Brain microvascular endothelial cell (primary cell): ENCODE measurements around the gene MFAP1.
"Not testable (repeated sequence)": the region's sequence is repeated elsewhere in the genome, so short reads cannot be mapped to it uniquely, and the experiment has no call there.

Experiments
- DNase-seq: peaks from one replicate; pipeline ENCODE4 v3.0.0-alpha.2; 2020
- H3K27ac ChIP-seq: fragments of 250-450 bp; sonication (Bioruptor Pico); 2 replicates; pipeline ENCODE4 v1.5.1; 2020; ENCODE audit warnings: mild to moderate bottlenecking, moderate library complexity
- H3K27me3 ChIP-seq: fragments of 250-450 bp; sonication (Bioruptor Pico); replicated peaks from 2 replicates; pipeline ENCODE4 v1.5.1; 2020; ENCODE audit warnings: mild to moderate bottlenecking
- H3K36me3 ChIP-seq: fragments of 250-450 bp; sonication (Bioruptor Pico); replicated peaks from 2 replicates; pipeline ENCODE4 v1.5.1; 2020; ENCODE audit warnings: mild to moderate bottlenecking
- H3K4me3 ChIP-seq: 2 replicates; pipeline ENCODE4 v1.5.1; 2011; ENCODE audit warnings: low read depth, mild to moderate bottlenecking, control low read depth, low read length, moderate library complexity
- CTCF ChIP-seq: IDR thresholded peaks from 2 replicates; pipeline ENCODE4 v1.5.1; 2011; ENCODE audit warnings: low read depth, mild to moderate bottlenecking, moderate library complexity, low read length, control low read depth, inconsistent platforms; ENCODE audit errors: missing control alignments
- in situ Hi-C: cut with HindIII; loops from 2 replicates; pipeline ENCODE4 v1.10.0; 2017; ENCODE audit warnings: low sequenced_read_pairs, low pct_ligation_motif_present

The MFAP1 gene

GRCh38 chr15:43826029-43826507 lies 1.6 kb upstream of the MFAP1 start:
- Histone ChIP-seq H3K27me3 (no peaks in the 10 kb centered on the region), H3K36me3 (no peaks in the 10 kb centered on the region), H3K27ac (no peak overlapping the region), H3K4me3 (peak overlapping the region; percentile 76)
- no peak for DNase-seq
- no peak for TF ChIP-seq CTCF
- in situ Hi-C loops = no loop called here

- in situ Hi-C loops, H3K4me3 ChIP-seq, DNase-seq, H3K27me3 ChIP-seq, H3K27ac ChIP-seq, H3K36me3 ChIP-seq: not testable (repeated sequence)
Measured at GRCh38 chr15:43825305-43825704, 815 bp upstream of the MFAP1 start.

- no peak overlapping the region for H3K27ac ChIP-seq
- TF ChIP-seq CTCF = no peak
- no peaks in the 10 kb centered on the region for H3K27me3 ChIP-seq
- no peak overlapping the region for H3K4me3 ChIP-seq
- in situ Hi-C loops = no loop called here
- H3K36me3 ChIP-seq = peaks cover 9% of the 10 kb centered on the region
- no peak for DNase-seq
Measured at GRCh38 chr15:43821505-43821904, 3.0 kb downstream of the MFAP1 start.

GRCh38 chr15:43815064-43815463 lies 9.4 kb downstream of the MFAP1 start:
- H3K27ac ChIP-seq, in situ Hi-C loops, H3K4me3 ChIP-seq, DNase-seq, H3K27me3 ChIP-seq: not testable (repeated sequence)
- peaks cover 56% of the 10 kb centered on the region for H3K36me3 ChIP-seq

GRCh38 chr15:43808960-43809678 lies 15.4 kb downstream of the MFAP1 start:
- in situ Hi-C loops = no loop called here
- no peak for DNase-seq
- TF ChIP-seq CTCF = no peak
- Histone ChIP-seq H3K36me3 (peaks cover 74% of the 10 kb centered on the region), H3K4me3 (no peak overlapping the region), H3K27me3 (no peaks in the 10 kb centered on the region), H3K27ac (no peak overlapping the region)

GRCh38 chr15:43808435-43808950 lies 16.0 kb downstream of the MFAP1 start:
- Histone ChIP-seq H3K27ac (no peak overlapping the region), H3K36me3 (peaks cover 73% of the 10 kb centered on the region), H3K27me3 (no peaks in the 10 kb centered on the region), H3K4me3 (no peak overlapping the region)
- no peak for TF ChIP-seq CTCF
- DNase-seq = no peak
- in situ Hi-C loops = no loop called here

GRCh38 chr15:43802676-43803075 lies 21.8 kb downstream of the MFAP1 start:
- H3K27me3 ChIP-seq, in situ Hi-C loops, H3K27ac ChIP-seq, H3K4me3 ChIP-seq, DNase-seq: not testable (repeated sequence)
- H3K36me3 ChIP-seq = peaks cover 64% of the 10 kb centered on the region
